AG09319 (cell line): Measurements from ENCODE around the gene FARP1.

Experiments used
- DNase-seq: peaks from one replicate; pipeline ENCODE4 v3.0.0-alpha.2; 2010; ENCODE audit warnings: low read depth; ENCODE audit errors: extremely low read depth
- CTCF ChIP-seq: IDR thresholded peaks from 2 replicates; pipeline ENCODE4 v1.5.1; 2011; ENCODE audit warnings: low read depth, mild to moderate bottlenecking, inconsistent platforms, low read length, moderate library complexity

The FARP1 gene

GRCh38 chr13:98503175-98504028 lies 360.5 kb downstream of the FARP1 start:
- DNase-seq, result no peak

GRCh38 chr13:98504029-98504351 lies 361.1 kb downstream of the FARP1 start:
- no peak for DNase-seq
- TF ChIP-seq CTCF, result no peak

More at GRCh38 chr13:98503175-98504028, 360.5 kb downstream of the FARP1 start:
- no peak for TF ChIP-seq CTCF

GRCh38 chr13:98504371-98504963 lies 361.6 kb downstream of the FARP1 start:
- no peak for TF ChIP-seq CTCF
- no peak for DNase-seq
